Stimulated activated CD8-positive, alpha-beta memory T cell treated with anti-CD3 and anti-CD28 coated beads, Interleukin-12 subunit alpha, Interleukin-12 subunit beta, amount 100 ng/mL, for 1 hour (primary cell): ENCODE measurements around the gene TMC6.
"Not testable (repeated sequence)": the region's sequence is repeated elsewhere in the genome, so short reads cannot be mapped to it uniquely, and the experiment has no call there.

Experiments used
- DNase-seq: peaks from one replicate; pipeline ENCODE4 v3.0.0-alpha.2; 2020; ENCODE audit warnings: low read depth

Gene TMC6, protein sequence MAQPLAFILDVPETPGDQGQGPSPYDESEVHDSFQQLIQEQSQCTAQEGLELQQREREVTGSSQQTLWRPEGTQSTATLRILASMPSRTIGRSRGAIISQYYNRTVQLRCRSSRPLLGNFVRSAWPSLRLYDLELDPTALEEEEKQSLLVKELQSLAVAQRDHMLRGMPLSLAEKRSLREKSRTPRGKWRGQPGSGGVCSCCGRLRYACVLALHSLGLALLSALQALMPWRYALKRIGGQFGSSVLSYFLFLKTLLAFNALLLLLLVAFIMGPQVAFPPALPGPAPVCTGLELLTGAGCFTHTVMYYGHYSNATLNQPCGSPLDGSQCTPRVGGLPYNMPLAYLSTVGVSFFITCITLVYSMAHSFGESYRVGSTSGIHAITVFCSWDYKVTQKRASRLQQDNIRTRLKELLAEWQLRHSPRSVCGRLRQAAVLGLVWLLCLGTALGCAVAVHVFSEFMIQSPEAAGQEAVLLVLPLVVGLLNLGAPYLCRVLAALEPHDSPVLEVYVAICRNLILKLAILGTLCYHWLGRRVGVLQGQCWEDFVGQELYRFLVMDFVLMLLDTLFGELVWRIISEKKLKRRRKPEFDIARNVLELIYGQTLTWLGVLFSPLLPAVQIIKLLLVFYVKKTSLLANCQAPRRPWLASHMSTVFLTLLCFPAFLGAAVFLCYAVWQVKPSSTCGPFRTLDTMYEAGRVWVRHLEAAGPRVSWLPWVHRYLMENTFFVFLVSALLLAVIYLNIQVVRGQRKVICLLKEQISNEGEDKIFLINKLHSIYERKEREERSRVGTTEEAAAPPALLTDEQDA

DNA sequence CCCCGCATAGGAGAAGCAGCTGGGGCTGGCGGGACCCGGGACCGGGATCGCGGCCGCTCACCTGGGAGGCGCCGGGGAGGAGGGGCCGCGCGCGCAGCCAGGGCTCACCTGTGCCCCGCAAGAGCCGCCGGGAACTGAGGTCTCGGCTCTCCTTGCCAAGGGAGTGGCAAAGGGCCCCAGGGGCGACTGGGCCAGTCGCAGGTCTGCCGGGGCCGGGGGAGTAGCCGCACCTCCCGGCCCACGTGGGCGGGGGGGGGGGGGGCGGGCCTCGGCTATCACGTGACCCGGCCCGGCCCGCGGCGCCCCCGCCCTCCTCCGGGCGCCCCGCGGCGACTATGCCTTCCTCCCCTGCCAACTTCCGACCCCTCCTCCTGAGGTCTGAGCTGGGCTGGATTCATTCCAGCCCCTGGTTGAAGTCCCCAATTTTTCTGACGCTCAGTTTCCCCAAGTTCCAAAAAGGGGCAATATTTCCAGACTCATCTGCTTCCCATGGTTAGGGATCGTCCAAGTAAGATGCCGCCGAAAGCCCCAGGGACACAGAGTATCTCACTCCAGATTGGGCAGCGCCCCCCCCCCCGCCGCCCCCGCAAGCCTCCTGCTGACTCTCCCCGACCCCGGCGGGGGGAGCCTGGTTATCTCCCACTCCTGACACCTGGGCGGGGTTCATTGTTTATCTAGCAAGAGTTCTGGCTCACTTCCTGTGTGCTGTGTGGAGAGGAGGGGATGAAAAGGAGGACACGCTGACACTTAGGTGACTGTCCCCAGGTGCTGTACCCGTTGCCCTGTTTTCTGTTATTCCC lies at the start of gene TMC6:
Gene TMC6, minus strand, starts transcription at position 205 of the 800 bp plus-strand sequence. CDS start 1,923 bp downstream, outside the sequence.
- DNase-seq: no peak

DNA sequence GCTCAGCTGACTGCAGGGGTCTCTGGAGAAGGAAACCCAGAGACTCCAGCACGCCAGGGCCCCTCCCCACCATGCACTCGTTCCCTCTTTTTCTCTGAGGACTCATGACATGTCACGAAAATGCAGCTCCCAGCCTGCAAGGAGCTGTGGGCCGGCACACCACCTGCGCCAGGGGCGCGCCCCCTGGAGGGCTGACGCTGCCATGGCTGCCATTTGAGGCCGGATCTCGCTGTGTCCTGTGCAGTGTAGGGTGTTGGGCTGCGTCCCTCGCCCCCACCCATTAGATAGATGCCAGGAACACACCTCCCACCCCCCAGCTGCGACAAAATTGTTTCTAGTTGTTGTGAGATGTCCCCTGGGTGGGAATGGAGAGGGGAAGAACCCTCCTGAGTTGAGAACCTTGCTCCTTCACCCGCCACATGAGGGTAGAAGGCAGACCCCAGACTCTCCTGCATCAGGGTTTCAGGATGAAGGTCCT lies 48.0 kb upstream of the TMC6 start:
- peak; percentile 59 for DNase-seq

DNA sequence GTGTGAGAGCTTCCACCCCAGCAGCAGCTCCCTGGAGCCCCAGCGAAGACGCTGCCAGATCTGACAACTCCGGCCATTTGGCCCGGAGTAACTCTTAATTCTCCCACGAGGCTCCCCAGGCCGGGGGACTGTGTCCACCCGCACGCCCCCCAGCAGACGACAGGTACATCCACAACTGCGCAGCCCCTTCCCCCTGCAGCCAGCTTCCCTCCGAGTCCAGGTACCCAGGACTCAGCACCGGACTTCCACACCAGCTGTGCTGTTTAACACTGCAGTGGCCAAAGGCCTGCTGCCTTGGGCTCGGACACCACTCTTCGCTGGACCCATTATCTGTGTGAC lies 47.1 kb upstream of the TMC6 start:
- DNase-seq: no peak

DNA sequence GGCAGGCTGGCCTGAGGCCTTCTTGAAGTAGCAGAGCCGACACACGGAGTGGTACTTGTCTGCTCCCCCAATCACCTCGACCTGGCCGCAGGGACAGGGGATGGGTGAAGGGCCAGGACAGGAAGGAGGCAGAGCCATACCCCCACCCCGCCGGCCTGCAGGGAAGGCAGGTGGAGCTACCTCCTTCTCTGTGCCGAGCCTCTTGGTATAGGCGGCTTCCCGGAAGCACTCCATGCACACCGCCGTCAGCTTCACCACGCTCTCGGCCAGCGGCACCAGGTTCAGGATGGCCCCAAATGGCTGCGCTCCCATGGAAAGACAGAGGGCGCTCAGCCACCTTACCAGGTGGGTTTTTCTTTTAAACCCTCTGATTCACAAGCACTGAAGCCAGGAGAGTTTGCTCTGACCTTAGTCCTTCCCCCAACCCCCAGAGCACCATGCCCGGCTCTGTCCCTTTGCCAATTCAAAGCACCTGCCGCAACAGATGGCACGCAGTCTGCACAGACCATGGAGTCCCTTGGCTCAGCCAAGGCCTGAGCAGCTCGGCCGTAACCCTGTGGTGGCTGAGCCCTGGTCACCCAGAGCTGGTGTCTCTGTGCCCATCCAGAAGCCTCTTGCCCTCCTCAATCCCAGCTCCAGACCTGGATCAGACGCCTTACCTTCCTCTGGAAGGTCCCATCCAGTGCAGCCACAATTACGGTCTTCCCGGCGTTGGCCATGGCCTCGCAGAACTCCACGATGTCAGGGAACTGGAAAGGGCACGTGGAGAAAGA lies 46.5 kb upstream of the TMC6 start:
- no peak for DNase-seq

DNA sequence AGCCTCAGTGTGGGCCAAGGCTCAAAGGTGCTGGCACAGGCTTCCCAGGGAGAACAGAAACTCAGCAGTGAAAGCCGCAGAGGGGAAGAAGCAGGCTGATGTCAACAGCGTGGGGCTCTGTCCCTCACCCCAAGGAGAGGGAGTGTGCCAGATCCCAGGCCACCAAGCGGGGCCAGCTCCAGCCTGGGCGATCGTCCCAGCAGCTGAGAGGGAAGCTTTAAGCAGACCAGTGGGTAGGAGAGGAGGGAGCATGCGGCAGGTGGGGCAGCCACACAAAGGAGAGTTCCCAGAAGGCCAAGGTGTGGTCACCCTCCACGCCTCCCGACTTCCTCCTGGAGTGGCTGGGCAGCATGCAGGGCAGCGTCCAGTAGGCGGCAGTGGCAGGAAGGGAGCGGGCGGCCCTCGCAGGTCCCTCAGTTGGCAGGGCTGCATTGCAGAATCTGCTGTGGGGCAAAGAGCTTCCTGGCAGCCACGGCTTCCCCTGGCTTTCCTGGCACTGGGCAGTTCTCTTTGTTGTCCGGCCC lies 45.9 kb upstream of the TMC6 start:
- DNase-seq: no peak

DNA sequence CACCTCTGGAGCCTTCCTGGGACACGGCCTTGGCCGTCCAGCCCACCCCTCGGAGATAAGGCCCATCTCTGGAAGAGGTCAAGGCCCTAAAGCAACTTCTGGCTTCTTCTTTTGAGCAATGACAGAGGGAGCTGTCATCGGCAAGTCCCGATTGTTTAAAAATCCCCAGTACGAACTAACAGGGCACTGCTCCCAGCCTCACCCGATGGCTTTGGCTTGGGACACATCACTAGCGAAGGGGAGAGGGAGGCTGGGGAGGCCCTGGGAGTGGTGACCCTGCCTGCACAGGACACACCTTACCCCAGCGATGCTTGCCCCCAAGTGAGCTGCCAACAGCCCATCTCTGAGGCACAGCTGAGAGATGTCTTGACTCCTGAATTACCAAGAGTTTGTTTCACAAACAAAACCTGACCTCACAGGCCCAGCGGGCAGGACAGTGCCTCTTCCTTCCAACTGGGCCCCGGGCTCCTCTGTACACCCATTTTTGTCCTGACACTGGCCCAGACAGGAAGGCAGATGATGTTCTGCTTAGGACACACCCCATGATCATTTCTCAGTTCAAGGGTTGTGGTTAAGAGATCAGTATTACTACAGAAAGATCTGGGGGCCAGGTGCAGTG lies 44.7 kb upstream of the TMC6 start:
- no peak for DNase-seq

DNA sequence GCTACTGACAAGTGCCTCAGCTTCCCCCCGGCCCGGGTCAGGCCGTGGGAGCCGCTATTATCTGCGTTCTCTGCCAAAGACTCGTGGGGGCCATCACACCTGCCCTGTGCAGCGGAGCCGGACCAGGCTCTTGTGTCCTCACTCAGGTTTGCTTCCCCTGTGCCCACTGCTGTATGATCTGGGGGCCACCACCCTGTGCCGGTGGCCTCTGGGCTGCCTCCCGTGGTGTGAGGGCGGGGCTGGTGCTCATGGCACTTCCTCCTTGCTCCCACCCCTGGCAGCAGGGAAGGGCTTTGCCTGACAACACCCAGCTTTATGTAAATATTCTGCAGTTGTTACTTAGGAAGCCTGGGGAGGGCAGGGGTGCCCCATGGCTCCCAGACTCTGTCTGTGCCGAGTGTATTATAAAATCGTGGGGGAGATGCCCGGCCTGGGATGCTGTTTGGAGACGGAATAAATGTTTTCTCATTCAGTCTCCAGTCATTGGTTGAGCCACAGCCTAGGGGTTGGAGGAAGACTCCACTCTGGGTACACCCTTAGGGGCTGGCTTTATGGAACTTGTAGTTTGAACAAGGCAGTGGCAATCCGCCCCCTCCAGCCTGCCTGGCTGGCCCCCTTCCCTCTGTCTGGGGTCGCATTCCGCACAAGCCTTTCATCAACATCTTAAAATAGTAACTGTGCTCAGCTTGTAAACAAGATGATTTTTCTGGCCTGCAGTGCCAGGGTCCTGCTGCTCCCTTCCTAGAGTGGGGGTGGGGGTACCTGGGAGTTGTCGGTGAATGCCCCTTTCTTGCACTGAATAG lies 43.9 kb upstream of the TMC6 start:
- DNase-seq: no peak

DNA sequence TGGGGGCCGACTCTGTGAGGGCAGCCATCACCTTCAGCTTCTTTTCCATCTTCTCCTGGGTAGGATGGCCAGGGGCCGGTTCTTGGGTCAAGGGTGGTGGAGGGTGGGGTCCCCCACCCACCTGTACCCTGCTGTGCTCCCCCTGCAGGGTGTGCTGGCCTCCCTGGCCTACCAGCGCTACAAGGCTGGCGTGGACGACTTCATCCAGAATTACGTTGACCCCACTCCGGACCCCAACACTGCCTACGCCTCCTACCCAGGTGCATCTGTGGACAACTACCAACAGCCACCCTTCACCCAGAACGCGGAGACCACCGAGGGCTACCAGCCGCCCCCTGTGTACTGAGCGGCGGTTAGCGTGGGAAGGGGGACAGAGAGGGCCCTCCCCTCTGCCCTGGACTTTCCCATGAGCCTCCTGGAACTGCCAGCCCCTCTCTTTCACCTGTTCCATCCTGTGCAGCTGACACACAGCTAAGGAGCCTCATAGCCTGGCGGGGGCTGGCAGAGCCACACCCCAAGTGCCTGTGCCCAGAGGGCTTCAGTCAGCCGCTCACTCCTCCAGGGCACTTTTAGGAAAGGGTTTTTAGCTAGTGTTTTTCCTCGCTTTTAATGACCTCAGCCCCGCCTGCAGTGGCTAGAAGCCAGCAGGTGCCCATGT lies 43.2 kb upstream of the TMC6 start:
- DNase-seq: not testable (repeated sequence)

DNA sequence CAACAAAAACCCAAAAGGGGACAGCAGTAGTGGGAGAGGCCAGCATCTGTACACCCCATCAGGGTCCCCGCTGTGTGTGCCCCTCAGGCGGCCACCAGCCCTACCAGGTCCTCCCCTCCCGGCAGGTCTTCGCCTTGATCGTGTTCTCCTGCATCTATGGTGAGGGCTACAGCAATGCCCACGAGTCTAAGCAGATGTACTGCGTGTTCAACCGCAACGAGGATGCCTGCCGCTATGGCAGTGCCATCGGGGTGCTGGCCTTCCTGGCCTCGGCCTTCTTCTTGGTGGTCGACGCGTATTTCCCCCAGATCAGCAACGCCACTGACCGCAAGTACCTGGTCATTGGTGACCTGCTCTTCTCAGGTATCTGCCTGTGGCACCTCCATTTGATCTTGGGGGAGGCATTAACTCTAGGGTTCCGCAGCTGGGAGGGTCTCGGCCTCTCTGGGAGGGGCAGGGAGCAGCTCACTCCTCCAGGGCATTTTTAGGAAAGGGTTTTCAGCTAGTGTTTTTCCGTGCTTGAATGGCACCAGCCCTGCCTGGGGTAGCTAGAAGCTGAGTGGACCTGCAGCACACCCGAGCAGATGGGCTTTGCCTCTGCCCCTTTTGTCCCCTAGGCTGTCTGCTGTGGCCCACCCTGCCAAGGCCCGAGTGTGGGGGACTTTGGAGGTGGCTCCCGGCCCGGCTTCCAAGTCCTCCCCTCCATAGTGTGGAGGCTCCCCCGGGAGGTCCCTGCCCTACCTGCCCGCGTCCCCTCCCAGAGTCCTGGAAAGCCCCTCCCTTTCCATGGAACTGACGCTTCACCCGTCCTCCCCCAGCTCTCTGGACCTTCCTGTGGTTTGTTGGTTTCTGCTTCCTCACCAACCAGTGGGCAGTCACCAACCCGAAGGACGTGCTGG lies 42.4 kb upstream of the TMC6 start:
- no peak for DNase-seq

DNA sequence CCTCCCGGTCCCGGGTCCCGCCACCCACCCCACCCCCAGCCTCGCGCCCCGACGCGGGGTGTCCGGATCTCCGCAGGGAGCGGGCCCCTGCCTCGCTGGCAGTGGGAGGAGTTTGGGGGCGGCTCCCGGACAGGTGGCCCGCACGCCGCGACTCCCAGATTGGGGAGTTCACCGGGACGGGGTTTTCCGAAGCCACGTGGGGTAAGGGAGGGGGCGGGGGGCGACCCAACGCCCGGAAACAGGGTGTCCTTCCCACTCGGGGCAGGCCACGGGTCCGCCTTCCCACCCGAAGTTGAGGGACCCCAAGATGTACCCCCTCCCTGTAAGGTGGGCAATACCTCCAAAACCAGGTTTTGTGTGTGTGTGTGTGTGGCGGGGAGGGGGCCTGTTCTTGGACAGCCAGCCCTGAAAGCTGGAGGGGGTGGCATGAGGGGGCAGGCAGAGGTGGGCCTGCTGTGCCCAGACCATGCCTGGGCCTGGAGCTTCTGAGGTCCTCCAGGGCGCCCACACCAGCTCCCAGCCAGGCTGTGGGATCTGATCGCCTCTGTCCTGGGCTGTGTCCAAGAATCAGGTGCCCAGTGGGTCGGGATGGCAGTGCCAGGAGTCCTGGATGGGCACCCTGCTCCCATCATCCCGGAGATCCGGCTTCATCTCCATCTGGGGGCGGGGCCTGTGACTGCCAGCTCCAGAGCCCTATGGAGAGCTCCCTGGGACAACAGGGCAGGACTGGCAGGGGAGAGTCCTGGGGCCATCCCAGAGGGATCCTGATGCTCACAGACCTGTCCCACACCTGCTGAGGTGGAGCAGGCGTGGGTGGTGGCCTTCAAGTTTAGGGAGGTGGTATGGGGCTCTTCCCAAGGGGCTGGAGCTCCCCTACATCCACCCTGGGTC lies 40.6 kb upstream of the TMC6 start:
- no peak for DNase-seq

DNA sequence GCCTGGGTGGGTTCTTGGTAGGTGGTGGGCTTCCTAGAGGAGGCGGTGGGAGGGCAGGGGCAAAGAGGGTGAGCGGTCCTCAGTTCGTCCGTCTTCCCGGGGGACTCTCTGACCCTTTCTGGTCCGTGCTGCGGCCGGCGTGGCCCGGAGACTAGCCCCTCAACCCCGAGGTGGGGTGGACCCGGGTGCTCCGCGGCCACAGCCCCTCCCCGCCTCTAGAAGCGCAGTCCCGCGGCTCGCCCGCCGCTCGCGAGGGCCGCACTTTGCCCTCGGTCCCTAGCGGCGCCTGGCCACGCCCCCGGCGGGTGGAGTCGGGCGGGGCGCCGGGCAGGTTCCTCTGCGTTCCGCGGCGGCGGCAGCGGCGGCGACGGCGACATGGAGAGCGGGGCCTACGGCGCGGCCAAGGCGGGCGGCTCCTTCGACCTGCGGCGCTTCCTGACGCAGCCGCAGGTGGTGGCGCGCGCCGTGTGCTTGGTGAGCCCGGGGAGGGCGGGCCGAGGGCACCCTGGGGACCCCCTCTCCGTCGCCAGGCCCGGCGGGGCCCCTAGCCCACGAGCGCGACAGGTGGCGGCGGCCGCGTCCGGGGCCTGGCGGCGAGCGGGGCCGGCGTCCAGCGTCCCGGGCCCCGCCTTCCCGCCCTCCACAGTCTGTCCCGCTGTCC lies 39.8 kb upstream of the TMC6 start, which contains the start of gene SYNGR2:
Gene SYNGR2, plus strand, starts transcription at position 340 of the 661 bp plus-strand sequence. Its CDS starts 36 bp downstream, at position 376.
- DNase-seq: peak; percentile 71

DNA sequence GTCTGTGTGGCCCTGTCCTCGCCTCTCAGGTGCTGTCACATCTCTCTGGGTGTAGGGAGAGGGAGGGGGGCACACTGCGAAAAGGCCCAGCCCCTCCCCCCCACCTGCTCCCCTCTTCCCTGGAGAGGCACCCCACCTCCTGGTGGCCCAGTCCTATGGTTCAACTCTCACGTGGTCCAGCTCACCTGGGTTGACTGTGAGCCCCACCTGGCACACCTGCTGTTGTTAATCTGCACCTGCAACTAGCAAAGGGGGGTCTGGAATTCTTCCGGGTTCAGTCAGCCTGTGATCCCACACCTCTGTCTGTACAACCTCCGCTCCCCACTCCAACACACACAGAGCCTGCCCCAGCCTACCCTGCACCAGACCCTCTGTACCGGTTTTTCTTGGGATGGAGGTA lies 37.9 kb upstream of the TMC6 start:
- no peak for DNase-seq

DNA sequence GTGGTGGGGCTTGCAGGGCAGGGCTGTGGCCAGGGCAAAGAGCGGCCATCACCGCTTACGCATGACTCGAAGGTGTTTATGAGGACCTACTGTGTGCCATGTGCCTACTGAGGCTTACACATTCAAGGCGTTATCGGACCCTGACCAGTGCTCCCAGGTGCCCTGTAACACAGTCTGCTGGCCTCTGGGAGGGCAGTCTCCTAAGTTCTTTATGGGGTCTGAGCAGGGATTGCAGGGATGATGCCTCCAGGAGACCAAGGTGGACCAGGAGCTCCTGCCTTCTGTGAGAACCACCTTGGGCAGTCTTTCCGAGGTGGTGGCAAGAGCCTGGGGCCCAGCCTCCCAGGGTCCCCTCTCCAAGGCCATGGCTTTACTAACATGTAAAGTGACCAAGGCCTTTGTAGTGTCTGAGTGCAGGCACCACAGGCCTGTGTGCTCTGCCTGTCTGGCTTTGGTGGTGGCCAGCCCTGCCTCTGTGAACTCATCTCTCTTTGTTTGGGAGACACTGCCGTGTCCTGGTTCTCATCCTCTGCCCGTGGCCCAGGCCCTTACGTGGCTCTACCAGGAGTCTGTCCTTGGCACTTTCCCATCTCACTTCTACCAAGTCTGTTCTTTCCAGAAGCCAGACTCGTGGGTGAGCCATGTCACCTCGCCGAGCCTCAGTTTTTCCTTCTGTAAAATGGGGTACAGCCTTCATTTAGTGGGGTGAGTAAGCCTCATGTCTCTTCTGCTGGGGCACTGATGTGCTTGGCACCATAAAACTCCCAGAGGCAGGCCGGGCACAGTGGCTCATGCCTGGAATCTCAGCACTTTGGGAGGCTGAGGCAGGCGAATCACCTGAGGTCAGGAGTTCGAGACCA lies 36.4 kb upstream of the TMC6 start:
- DNase-seq: no peak

DNA sequence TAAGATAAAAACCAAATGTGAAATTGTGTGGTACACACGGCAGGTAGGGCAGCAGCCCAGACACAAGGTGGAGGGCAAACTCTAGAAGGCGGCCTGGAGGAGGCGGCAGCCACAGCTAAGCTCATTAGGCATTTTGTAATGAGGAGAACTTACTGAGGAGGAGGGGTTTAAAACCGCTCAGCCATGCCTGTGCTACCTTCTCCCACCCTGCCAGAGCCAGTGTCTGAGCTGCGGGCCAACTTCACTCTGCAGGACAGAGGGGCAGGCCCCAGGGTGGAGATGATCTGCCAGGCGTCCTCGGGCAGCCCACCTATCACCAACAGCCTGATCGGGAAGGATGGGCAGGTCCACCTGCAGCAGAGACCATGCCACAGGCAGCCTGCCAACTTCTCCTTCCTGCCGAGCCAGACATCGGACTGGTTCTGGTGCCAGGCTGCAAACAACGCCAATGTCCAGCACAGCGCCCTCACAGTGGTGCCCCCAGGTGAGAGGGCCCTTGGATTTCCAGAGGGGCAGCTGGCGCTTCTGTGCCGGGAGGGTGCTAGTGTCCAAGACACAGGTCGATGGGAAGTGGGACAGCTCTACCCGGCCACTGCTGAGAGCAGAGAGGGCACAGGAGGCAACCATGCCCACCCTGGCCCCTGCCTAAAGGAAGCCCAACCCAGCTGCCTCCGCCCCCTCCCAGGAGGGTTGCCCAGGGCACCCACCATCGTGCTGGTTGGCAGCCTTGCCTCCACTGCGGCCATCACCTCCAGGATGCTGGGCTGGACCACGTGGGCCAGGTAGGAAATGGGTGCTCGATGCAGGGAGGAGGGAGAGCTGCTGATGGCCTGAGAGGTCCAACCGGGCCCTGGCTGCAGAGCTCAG lies 35.6 kb upstream of the TMC6 start:
- DNase-seq: no peak
